CD4-positive, alpha-beta T cell treated with Interleukin-6 for 4 hours (primary cell): Measurements from ENCODE around the gene MPP3.
A peak's percentile ranks its signal among the peaks of the same experiment; 100 is the strongest.
"Not testable (repeated sequence)": the region's sequence is repeated elsewhere in the genome, so short reads cannot be mapped to it uniquely, and the experiment has no call there.

Experiments
- DNase-seq: peaks from one replicate; pipeline ENCODE4 v3.0.0-alpha.2; 2020; ENCODE audit warnings: mixed read lengths

The MPP3 gene

GRCh38 chr17:43801844-43802243 lies 31.1 kb downstream of the MPP3 start:
- DNase-seq: no peak

GRCh38 chr17:43800736-43801135 lies 32.2 kb downstream of the MPP3 start:
- DNase-seq: no peak

GRCh38 chr17:43799047-43799446 lies 33.9 kb downstream of the MPP3 start:
- no peak for DNase-seq

GRCh38 chr17:43798024-43798423 lies 34.9 kb downstream of the MPP3 start:
- not testable (repeated sequence) for DNase-seq

- not testable (repeated sequence) for DNase-seq
These were observed 40.3 kb downstream of the MPP3 start for GRCh38 chr17:43792668-43793067.

- no peak for DNase-seq
These were observed 41.4 kb downstream of the MPP3 start for GRCh38 chr17:43791589-43791988.

GRCh38 chr17:43790311-43790940 lies 42.5 kb downstream of the MPP3 start:
- no peak for DNase-seq

GRCh38 chr17:43789482-43789881 lies 43.5 kb downstream of the MPP3 start:
- DNase-seq: no peak

- no peak for DNase-seq
These were observed 44.4 kb downstream of the MPP3 start for GRCh38 chr17:43788540-43788939.

- no peak for DNase-seq
These were observed 45.2 kb downstream of the MPP3 start for GRCh38 chr17:43787728-43788127.

GRCh38 chr17:43784628-43785101 lies 48.3 kb downstream of the MPP3 start:
- DNase-seq: no peak

GRCh38 chr17:43784068-43784467 lies 48.9 kb downstream of the MPP3 start:
- no peak for DNase-seq

GRCh38 chr17:43782913-43783680 lies 49.8 kb downstream of the MPP3 start:
- no peak for DNase-seq

GRCh38 chr17:43780135-43780534 lies 52.8 kb downstream of the MPP3 start, which contains the start of gene CFAP97D1:
Gene CFAP97D1, plus strand, starts transcription at chr17:43780435. Its CDS starts 28 bp downstream, at chr17:43780463.
- DNase-seq: no peak

GRCh38 chr17:43779145-43780125 lies 53.5 kb downstream of the MPP3 start:
- DNase-seq: no peak

- peak; percentile 77 for DNase-seq
These were observed 54.4 kb downstream of the MPP3 start, which contains the start of gene DUSP3 for GRCh38 chr17:43778337-43779144. Gene DUSP3, minus strand, starts transcription at chr17:43778977. Its CDS starts 53 bp downstream, at chr17:43778924.

GRCh38 chr17:43774304-43775250 lies 58.4 kb downstream of the MPP3 start:
- DNase-seq: no peak

- no peak for DNase-seq
These were observed 59.9 kb downstream of the MPP3 start for GRCh38 chr17:43772877-43773648.

GRCh38 chr17:43771463-43771862 lies 61.5 kb downstream of the MPP3 start:
- DNase-seq: no peak

- DNase-seq: no peak
These were observed 62.0 kb downstream of the MPP3 start for GRCh38 chr17:43770957-43771356.
